Nephron progenitor cell (in vitro differentiated cells): ENCODE results near the gene IGFLR1.
"Not testable (repeated sequence)": the region's sequence is repeated elsewhere in the genome, so short reads cannot be mapped to it uniquely, and the experiment has no call there.

Experiments
- DNase-seq: peaks from one replicate; pipeline ENCODE4 v3.0.0; 2021
- H3K27ac Mint-ChIP-seq: 2 replicates; pipeline ENCODE4 v1.8.0; 2021; ENCODE audit warnings: mild to moderate bottlenecking, moderate library complexity, mixed read lengths
- H3K27me3 Mint-ChIP-seq: 2 replicates; pipeline ENCODE4 v1.8.0; 2021; ENCODE audit warnings: mild to moderate bottlenecking, low read depth, mixed read lengths; ENCODE audit not compliant: poor library complexity
- H3K36me3 Mint-ChIP-seq: 2 replicates; pipeline ENCODE4 v1.8.0; 2021; ENCODE audit warnings: low read depth, mixed read lengths
- H3K4me1 Mint-ChIP-seq: 2 replicates; pipeline ENCODE4 v1.8.0; 2021; ENCODE audit warnings: mixed read lengths
- H3K4me3 Mint-ChIP-seq: 2 replicates; pipeline ENCODE4 v1.8.0; 2021; ENCODE audit warnings: mild to moderate bottlenecking, moderate library complexity, mixed read lengths
- H3K9me3 Mint-ChIP-seq: 2 replicates; pipeline ENCODE4 v1.8.0; 2021; ENCODE audit warnings: mild to moderate bottlenecking, moderate library complexity, mixed read lengths
- TF ChIP-seq, protein P1 (sequence below): fragments of 200-600 bp; sonication (generic); IDR thresholded peaks from 2 replicates; pipeline ENCODE4 v1.5.0; 2021; ENCODE audit warnings: antibody characterized with exemption

IGFLR1 gene

DNA sequence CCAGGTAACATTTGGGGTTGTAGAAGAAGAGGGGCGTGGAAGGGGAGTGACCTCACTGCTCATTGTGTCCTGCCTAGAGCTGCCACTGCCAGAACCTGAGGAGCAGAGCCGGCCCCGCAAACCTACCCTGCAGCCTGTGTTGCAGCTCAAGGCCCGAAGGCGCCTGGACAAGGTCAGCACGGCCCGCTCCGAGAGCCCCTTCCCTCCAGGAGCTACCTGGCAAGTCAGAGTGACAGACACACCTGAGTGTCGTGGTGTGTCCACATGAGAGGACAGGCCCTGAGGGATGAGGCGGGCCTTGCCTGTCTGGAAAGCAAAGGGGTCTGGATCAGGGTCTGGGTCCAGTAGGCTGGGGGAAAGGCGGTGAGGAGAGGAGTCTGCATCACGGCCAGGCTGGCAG, 17.7 kb downstream of the IGFLR1 start:
- TF ChIP-seq, protein P1, sequence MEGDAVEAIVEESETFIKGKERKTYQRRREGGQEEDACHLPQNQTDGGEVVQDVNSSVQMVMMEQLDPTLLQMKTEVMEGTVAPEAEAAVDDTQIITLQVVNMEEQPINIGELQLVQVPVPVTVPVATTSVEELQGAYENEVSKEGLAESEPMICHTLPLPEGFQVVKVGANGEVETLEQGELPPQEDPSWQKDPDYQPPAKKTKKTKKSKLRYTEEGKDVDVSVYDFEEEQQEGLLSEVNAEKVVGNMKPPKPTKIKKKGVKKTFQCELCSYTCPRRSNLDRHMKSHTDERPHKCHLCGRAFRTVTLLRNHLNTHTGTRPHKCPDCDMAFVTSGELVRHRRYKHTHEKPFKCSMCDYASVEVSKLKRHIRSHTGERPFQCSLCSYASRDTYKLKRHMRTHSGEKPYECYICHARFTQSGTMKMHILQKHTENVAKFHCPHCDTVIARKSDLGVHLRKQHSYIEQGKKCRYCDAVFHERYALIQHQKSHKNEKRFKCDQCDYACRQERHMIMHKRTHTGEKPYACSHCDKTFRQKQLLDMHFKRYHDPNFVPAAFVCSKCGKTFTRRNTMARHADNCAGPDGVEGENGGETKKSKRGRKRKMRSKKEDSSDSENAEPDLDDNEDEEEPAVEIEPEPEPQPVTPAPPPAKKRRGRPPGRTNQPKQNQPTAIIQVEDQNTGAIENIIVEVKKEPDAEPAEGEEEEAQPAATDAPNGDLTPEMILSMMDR = no peak
- DNase-seq = no peak
- Mint-ChIP-seq H3K9me3 (no peaks in the 10 kb centered on the region), H3K4me1 (peaks cover 6% of the 10 kb centered on the region), H3K27me3 (peaks cover under 1% of the 10 kb centered on the region), H3K27ac (no peak overlapping the region), H3K36me3 (peaks cover 37% of the 10 kb centered on the region), H3K4me3 (no peak overlapping the region)

DNA sequence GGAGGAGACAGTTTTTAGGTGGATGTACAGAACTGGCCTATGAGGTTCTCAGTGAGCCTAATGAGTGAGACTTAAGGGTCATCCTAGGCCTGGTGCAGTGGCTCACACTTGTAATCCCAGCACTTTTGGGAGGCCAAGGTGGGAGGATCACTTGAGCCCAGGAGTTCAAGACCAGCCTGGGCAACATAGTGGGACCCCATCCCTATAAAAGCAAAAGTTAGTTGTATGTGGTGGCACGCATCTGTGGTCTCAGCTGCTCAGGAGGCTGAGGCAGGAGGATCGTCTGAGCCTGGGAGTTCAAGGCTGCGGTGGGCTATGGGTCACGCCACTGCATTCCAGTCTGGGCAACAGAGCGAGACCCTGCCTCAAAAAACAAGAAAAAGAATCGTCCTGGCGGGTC, 18.1 kb downstream of the IGFLR1 start:
- not testable (repeated sequence) for DNase-seq, H3K9me3 Mint-ChIP-seq, H3K27ac Mint-ChIP-seq, H3K27me3 Mint-ChIP-seq, H3K4me3 Mint-ChIP-seq
- H3K36me3 Mint-ChIP-seq = peaks cover 33% of the 10 kb centered on the region
- H3K4me1 Mint-ChIP-seq = peaks cover 10% of the 10 kb centered on the region

DNA sequence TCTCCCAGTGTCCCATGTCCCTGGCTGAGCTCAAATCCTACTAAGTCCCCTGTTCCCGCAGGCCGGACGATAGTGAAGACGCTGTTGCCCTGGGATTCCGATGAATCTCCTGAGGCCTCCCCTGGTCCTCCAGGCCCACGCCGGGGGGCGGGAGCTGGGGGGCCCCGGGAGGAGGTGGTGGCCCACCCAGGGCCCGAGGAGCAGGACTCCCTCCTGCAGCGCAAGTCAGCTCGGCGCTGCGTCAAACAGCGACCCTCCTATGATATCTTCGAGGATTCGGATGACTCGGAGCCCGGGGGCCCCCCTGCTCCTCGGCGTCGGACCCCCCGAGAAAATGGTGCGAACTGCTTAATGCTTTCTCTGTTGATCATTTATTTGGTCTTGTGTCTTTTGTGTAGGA, 18.6 kb downstream of the IGFLR1 start:
- peaks cover 30% of the 10 kb centered on the region for H3K36me3 Mint-ChIP-seq
- no peak for DNase-seq
- H3K9me3 Mint-ChIP-seq = no peaks in the 10 kb centered on the region
- H3K4me1 Mint-ChIP-seq = peaks cover 15% of the 10 kb centered on the region
- TF ChIP-seq, protein P1 = no peak
- no peak overlapping the region for H3K4me3 Mint-ChIP-seq
- H3K27ac Mint-ChIP-seq = no peak overlapping the region
- H3K27me3 Mint-ChIP-seq = peaks cover 3% of the 10 kb centered on the region

DNA sequence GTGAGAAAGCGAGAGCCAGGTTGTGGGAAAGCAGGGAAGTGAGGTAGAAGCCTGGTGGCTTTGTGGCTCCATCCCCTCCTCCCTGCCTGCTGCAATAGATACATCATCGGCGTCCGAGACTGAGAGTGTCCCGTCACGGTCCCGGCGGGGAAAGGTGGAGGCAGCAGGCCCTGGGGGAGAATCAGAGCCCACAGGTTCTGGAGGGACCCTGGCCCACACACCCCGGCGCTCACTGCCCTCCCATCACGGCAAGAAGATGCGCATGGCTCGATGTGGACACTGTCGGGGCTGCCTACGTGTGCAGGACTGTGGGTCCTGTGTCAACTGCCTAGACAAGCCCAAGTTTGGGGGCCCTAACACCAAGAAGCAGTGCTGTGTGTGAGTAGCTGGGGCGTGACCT, 19.4 kb downstream of the IGFLR1 start:
- Mint-ChIP-seq H3K27ac (no peak overlapping the region), H3K4me3 (no peak overlapping the region), H3K4me1 (peaks cover 15% of the 10 kb centered on the region), H3K27me3 (peaks cover 3% of the 10 kb centered on the region), H3K36me3 (peaks cover 24% of the 10 kb centered on the region), H3K9me3 (no peaks in the 10 kb centered on the region)
- no peak for DNase-seq
- TF ChIP-seq, protein P1 = no peak

DNA sequence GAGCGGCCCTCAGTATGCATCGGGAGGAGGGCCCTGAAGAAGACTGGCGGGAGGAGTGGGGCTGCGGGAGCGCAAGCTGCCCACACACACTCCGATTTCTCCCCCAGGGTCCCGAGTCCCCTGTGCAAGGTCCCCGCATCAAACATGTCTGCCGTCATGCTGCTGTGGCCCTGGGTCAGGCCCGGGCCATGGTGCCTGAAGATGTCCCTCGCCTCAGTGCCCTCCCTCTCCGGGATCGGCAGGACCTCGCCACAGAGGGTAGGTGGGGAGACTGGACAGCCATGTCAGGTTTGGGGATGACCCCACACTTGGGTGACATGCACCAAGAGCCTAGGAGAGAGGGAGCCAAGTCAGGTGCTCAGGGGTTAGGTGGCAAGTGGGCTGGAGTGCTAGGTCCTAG, 19.8 kb downstream of the IGFLR1 start:
- no peak overlapping the region for H3K27ac Mint-ChIP-seq
- peaks cover 15% of the 10 kb centered on the region for H3K4me1 Mint-ChIP-seq
- no peaks in the 10 kb centered on the region for H3K9me3 Mint-ChIP-seq
- H3K4me3 Mint-ChIP-seq = no peak overlapping the region
- peaks cover 3% of the 10 kb centered on the region for H3K27me3 Mint-ChIP-seq
- H3K36me3 Mint-ChIP-seq = peaks cover 24% of the 10 kb centered on the region
- no peak for DNase-seq
- TF ChIP-seq, protein P1 = no peak

DNA sequence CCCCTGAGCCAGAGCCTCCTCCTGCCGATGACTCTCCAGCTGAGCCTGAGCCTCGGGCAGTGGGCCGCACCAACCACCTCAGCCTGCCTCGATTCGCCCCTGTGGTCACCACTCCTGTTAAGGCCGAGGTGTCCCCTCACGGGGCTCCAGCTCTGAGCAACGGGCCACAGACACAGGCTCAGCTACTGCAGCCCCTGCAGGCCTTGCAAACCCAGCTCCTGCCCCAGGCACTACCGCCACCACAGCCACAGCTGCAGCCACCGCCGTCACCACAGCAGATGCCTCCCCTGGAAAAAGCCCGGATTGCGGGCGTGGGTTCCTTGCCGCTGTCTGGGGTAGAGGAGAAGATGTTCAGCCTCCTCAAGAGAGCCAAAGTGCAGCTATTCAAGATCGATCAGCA, 20.9 kb downstream of the IGFLR1 start:
- H3K27ac Mint-ChIP-seq = no peak overlapping the region
- H3K4me3 Mint-ChIP-seq = no peak overlapping the region
- H3K27me3 Mint-ChIP-seq = peaks cover 9% of the 10 kb centered on the region
- H3K36me3 Mint-ChIP-seq = peaks cover 23% of the 10 kb centered on the region
- no peak for DNase-seq
- TF ChIP-seq, protein P1 = no peak
- no peaks in the 10 kb centered on the region for H3K9me3 Mint-ChIP-seq
- peaks cover 20% of the 10 kb centered on the region for H3K4me1 Mint-ChIP-seq
